ENCODE data around the gene ZBTB45.
A peak's percentile ranks its signal among the peaks of the same experiment; 100 is the strongest.
"Not testable (repeated sequence)": the region's sequence is repeated elsewhere in the genome, so short reads cannot be mapped to it uniquely, and the experiment has no call there.

Gene ZBTB45

DNA sequence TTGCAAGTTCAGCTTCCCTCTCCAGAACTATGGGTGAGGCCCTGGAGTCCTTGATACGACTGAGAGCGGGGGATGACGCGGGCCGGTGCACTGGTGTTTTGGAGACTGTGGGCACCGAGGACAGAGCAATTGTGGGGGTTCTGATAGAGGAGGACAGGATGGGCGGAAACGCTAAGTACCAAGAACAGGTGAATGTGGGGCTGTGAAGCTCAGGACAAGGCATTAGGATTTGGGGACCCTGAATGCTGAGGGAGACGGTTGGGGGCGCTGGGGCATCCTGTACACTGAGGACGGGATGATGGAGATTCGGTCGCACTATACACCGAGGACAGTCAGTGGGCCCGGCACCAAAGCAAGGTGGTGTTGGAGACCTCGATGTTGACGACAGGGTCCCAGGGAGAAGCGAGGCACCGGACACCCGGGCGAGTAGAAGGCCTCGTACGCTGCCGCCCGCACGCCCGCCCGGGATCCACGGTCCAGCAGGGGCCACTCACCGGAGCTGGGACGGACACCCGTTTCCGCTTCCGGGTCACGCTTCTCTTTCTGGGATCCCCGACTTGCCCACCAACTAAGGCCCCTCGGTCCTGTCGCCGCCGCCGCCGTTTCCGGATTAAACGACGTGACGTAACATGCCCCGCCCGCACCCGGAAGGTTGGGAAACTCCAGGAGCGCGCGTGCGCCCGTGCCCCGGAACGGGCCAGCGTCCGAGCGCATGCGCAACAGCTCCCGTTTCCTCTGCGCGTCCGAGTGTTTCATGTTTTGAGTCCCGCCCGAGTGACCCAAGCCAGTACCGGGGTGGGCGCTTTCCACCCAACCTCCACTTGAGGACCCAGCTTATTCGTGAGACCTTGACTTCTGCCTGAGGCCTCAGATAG is 35.1 kb upstream of the ZBTB45 start, which contains the start of gene CHMP2A:
Gene CHMP2A, minus strand, starts transcription at position 612 of the 875 bp plus-strand sequence. CDS start 893 bp downstream, outside the sequence.
- DNase-seq, result peak; percentile 100

DNA sequence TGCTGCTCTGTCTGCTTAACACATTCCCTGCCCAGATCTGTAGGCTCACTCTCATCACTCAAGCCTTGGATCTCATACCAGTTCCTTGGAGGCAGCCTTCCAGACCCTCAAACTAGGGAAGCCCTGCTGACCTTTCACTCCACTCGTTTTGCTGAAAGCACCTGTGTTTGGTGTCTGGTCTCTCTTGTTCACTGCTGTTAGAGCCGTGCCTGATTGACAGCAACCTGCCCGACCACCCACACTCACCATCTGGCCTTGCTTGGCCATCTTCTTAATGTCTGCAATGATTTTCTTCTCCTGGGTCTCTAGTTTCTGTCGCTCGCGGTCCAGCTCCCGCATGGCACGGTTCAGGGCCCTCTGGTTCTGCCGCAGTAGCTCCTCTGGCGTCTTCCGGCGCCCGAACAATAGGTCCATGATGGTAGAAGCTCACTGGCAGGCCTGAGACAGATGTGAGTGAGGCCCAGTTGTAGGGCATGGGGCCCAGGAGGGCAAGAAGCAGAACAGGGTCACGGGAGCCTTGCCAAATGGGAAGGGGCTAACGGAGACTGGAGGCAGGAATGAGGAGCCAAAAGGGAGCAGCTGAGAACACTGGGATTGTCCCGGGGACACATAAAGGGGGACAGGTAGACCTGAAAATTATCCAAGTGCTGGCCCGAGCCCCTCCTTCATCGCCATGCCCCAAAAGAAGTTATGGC is 34.3 kb upstream of the ZBTB45 start:
- DNase-seq, result no peak

DNA sequence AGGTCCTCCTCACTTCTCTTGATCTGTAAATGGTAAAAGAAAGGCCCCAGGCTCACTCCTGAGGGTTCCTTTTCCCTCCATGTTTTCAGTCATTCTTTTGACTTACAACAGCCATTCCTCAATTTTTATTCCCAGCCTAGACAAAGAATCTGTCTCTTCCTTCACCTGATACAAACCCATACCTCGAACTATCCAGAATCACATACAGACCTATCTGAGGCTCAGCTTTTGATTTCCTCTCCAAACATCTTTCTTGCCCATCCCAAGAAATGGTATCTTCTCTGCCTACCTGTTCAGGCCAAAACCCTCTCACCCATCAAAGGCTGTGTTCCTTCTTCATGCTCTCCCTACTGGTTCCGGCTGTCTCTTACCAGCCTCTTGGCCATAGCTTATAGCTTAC is 33.0 kb upstream of the ZBTB45 start:
- no peak for DNase-seq

DNA sequence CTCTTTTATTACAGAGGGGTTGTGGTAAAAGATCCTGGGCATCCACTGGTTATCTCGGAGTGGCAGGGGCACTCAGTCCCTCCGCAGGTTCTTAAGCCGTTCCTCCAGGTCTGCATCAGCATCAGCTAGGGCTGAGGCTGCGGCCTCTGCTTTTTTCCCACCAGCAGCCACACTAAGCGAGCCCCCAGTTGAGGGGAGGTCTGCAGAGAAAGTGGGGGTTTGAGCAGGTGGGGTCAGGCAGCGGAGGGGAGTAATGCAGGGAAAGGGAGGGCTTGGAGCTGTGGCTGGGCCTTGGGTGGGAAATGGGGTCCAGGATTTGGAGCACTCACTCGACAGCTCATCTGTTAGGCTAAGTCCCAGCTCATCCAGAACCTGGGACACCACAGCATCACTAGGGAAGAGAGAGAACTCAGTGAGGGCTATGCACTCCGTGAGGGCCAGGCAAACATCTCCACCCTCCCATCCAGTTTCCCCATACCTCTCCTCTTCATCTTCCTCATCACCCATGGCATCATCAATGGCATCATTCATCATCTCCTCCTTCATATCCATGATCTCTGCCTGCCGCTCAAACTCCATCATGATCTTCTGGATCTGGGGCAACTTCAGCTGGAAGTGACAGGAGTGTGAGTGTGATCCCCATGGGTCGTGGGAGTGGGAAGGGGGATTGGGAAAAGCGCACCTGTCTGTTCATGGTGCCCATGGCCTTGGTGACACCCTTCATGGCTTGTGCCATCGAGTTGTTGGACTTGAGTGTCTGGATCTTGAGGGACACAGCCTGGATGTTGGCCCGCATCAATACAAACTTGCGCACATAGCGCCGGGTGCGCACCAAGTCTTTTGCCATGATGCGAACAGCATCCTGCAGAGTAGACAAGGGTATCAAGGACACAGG is 32.2 kb upstream of the ZBTB45 start:
- no peak for DNase-seq

DNA sequence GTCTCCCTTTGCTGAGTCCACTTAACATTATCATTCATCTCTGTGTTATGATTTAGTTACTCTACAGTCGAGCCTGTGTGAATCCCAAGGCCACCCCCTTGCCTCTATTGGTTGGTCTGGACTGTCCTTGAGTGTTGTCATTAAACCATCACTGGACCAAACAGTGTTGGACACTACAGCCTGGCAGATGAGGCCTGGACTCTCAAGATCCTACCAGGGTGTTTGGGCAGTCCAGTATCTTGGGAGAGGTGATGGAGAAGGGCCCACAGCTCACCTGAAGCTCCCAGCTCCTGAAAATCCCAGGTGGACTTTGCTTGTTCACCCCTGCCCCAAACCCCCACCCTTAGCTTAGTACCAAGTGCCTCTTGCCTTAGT is 31.5 kb upstream of the ZBTB45 start:
- no peak for DNase-seq

DNA sequence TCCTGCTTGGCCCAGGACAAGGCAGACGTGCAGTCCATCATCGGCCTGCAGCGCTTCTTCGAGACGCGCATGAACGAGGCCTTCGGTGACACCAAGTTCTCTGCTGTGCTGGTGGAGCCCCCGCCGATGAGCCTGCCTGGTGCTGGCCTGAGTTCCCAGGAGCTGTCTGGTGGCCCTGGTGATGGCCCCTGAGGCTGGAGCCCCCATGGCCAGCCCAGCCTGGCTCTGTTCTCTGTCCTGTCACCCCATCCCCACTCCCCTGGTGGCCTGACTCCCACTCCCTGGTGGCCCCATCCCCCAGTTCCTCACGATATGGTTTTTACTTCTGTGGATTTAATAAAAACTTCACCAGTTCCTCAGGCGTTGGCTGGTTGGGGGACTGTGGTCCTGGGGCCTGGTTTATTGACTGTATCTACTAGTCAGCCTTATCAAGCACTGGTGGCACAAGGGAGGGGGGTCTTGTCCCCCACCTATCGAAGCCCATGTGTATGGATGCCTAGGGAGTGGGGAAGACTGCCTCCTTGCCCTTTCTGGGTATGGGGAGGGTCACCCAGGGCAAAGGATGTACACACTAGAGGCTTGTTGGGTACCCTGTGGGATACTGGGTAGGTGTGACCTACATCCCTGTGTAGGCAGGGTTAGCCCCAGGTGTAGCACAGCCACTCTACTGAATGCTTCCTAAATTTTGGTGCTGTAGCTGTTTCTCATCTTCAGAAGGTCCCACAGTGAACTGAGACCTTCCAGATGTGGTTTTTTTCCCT is 30.9 kb upstream of the ZBTB45 start:
- no peak for DNase-seq

DNA sequence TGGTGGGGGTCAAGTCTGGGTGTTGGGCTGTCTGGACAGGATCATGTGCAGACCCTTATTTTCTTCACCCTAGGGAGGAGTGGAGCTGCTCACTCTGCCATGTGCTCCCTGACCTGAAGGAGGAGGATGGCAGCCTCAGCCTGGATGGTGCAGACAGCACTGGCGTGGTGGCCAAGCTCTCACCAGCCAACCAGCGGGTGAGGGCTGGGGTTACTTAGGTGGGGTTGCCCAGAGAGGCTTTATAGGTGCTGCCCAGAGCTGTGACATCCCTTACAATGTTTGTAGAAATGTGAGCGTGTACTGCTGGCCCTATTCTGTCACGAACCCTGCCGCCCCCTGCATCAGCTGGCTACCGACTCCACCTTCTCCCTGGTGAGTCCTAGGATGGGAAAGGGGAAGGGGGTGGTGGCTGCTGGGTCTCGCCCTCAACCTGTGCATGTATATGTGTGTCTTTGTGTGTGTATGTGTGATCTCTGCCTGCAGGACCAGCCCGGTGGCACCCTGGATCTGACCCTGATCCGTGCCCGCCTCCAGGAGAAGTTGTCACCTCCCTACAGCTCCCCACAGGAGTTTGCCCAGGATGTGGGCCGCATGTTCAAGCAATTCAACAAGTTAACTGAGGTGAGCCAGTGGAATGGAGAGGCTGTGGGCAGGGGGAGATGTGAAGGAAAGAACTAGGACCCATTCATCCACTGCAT is 30.2 kb upstream of the ZBTB45 start:
- no peak for DNase-seq

DNA sequence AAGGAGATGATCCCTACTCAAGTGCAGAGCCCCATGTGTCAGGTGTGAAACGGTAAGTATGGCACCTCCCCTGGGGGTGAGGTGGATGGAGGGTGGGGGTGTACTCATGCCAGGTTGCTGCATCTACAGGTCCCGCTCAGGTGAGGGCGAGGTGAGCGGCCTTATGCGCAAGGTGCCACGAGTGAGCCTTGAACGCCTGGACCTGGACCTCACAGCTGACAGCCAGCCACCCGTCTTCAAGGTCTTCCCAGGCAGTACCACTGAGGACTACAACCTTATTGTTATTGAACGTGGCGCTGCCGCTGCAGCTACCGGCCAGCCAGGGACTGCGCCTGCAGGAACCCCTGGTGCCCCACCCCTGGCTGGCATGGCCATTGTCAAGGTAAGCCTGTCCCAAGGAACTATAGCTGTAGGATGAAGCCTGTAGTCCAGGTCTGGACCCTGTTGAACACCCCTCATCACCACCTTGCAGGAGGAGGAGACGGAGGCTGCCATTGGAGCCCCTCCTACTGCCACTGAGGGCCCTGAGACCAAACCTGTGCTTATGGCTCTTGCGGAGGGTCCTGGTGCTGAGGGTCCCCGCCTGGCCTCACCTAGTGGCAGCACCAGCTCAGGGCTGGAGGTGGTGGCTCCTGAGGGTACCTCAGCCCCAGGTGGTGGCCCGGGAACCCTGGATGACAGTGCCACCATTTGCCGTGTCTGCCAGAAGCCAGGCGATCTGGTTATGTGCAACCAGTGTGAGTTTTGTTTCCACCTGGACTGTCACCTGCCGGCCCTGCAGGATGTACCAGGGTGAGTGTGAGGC is 29.5 kb upstream of the ZBTB45 start:
- DNase-seq, result no peak

DNA sequence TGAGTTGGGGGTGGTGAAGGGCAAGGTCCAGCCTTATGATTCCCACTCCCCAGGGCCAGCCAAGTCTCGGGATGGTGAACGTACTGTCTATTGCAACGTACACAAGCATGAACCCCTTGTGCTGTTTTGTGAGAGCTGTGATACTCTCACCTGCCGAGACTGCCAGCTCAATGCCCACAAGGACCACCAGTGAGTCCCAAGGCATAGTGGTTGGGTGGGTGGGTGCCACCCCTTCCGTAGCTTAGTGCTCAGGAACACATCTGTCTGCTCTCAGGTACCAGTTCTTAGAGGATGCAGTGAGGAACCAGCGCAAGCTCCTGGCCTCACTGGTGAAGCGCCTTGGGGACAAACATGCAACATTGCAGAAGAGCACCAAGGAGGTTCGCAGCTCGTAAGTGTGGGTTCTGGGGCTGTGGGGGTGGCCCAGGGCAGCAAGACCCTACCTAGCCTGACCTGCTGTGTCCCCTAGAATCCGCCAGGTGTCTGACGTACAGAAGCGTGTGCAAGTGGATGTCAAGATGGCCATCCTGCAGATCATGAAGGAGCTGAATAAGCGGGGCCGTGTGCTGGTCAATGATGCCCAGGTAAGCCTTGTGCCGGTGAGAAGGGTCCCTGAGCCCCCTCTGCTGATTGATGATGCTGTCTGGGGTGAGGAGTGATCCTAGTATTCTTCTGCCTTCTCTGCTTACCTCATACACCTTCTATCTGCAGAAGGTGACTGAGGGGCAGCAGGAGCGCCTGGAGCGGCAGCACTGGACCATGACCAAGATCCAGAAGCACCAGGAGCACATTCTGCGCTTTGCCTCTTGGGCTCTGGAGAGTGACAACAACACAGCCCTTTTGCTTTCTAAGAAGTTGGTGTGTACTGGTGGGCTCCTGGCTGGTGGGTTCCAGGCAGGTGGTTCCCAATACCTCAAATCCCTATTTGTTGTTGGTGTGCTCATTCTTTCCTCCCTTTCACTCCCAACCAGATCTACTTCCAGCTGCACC is 28.0 kb upstream of the ZBTB45 start:
- DNase-seq, result no peak

DNA sequence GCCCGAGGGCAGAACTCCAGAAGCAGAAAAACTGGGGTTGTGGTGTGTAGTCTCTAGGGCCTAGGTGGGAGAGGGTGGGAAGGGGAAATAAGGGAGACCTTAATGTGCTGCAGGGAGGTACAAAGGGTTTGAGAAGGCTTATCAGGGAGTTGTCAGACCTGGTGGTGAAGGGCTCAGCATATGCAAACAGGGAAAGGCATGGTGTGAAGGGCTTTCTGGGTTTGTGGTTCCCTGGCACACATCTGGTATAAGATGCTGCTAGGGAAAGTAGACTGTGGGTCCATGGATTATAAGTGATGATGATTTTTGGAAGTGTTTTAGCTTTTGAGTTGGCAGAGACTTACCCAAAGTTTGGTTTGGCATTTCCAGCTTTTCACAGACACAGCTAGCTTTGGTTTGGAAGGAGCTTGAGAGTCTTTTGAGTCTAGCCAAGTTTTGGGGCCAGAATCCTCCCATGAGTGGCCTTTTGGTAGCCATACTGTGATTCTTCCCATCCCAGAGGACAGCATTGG is 26.5 kb upstream of the ZBTB45 start:
- no peak for DNase-seq

DNA sequence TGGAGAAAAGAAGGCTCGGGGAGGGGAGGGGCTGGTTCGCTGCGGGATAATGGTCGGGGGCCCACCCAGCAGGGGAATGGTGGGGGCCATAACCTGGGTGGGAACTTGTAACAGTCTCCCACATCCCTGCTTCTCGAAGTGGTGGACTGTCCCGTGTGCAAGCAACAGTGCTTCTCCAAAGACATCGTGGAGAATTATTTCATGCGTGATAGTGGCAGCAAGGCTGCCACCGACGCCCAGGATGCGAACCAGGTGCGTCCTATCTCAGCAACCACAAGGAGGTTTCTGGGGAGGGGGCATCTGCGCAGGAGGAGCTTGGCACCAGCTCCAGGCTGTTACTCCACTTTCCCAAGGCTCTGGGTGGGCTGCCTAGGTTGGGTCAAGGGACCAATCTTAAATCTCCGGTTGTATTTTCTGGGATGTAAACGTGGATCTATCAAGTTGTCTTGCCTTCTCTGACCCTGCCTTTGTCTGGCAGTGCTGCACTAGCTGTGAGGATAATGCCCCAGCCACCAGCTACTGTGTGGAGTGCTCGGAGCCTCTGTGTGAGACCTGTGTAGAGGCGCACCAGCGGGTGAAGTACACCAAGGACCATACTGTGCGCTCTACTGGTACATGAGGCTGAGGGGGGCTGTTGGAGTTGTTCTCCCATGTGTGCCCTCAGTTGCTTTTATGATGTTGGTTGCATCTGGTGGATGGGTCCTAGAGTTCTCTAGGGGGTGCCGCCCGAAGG is 25.8 kb upstream of the ZBTB45 start:
- no peak for DNase-seq

DNA sequence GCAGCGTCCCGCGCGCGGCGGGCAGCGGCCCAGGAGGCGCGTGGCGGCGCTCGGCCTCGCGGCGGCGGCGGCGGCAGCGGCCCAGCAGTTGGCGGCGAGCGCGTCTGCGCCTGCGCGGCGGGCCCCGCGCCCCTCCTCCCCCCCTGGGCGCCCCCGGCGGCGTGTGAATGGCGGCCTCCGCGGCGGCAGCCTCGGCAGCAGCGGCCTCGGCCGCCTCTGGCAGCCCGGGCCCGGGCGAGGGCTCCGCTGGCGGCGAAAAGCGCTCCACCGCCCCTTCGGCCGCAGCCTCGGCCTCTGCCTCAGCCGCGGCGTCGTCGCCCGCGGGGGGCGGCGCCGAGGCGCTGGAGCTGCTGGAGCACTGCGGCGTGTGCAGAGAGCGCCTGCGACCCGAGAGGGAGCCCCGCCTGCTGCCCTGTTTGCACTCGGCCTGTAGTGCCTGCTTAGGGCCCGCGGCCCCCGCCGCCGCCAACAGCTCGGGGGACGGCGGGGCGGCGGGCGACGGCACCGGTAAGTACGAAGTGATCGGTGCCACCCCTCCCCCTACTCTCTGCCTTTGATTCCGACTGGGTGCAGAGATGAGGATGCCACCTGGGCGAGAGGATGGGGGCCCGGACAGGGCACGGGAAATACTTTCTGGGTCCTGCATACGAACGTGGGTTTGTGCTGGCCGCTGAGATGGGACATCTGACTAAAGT is 25.1 kb upstream of the ZBTB45 start:
- DNase-seq, result no peak

DNA sequence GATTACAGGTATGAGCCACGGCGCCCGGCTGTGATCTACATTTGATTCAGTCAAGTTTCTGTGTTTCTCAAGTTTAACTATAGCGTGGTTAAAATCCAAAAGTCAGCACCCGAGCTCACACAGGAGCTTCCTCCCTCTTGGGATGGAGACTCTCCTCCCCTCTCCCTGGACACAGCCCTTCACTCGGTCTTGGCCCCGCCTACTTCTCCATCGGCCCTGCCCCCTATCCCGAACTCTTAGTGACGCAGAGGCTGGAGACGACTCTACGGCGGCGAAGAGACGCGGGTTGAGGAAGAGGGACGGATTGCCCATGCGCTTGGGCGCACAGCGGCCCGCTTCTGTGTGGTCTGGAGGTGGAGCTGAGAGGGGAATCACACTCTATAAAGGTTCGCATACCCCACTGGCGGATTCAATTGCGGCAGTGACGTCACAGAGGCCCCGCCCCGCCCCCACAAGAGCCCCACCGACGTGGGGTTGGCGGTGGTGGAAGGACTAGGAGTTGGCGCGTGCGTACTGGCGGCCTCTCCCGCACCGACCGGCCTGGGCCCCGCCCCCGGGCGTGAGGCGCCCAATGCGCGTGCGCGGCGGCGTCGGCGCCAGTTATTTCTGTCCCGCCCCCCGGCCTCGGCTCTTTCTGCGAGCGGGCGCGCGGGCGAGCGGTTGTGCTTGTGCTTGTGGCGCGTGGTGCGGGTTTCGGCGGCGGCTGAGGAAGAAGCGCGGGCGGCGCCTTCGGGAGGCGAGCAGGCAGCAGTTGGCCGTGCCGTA is 24.4 kb upstream of the ZBTB45 start, which contains the start of gene TRIM28:
Gene TRIM28, plus strand, starts transcription at position 239 of the 765 bp plus-strand sequence. CDS start 694 bp downstream, outside the sequence.
- DNase-seq, result peak; percentile 100

DNA sequence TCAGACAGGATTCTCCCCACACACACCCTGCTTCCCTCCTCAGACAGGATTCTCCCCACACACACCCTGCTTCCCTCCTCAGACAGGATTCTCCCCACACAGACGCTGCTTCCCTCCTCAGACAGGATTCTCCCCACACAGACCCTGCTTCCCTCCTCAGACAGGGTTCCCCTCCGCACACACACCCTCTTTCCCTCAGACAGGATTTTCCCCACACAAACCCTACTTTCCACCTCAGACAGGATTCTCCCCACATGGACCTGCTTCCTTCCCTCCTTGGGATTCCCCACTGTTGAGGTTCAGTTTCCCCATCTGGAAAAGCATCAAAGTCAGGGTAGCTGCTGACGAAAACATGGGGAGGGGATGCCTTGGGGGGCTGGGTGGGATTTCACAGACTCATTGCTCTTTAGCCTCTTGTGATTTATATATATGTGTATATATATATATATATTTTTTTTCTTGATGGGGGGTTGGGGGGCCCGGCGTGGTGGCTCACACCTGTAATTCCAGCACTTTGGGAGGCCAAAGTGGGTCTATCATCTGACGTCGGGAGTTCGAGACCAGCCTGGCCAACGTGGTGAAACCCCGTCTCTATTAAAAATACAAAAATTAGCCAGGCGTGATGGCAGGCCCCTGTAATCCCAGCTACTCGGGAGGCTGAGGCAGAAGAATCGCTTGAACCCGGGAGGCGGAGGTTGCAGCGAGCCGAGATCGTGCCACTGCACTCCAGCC is 23.2 kb upstream of the ZBTB45 start:
- DNase-seq, result not testable (repeated sequence)

DNA sequence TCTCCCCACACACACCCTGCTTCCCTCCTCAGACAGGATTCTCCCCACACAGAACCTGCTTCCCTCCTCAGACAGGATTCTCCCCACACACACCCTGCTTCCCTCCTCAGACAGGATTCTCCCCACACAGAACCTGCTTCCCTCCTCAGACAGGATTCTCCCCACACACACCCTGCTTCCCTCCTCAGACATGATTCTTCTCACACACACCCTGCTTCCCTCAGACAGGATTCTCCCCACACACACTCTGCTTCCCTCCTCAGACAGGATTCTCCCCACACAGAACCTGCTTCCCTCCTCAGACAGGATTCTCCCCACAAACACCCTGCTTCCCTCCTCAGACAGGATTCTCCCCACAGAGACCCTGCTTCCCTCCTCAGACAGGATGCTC is 19.6 kb upstream of the ZBTB45 start:
- not testable (repeated sequence) for DNase-seq

All from activated CD8-positive, alpha-beta memory T cell treated with anti-CD3 and anti-CD28 coated beads for 24 hours (primary cell).